HepG2 (cell line): ENCODE measurements around the gene FRMD4A. TPM values are rescaled to one million over a fixed set of nuclear protein-coding genes. Genes with fewer than 3 reads are reported as not detected.

Source experiments
- ATAC-seq: fragments of 200-7000 bp; cut with Tn5 transposase; 3 replicates; pipeline ENCODE4 v1.9.1; 2020; ENCODE audit warnings: mild to moderate bottlenecking, moderate library complexity
- BruUV-seq: library from RNA; stranded (reverse); fragments of 400-500 nt; replicated peaks from 2 replicates; lab custom pipeline; 2021; lab: Mats Ljungman, UMichigan
- CTCF ChIA-PET: fragments of 300-600 bp; formaldehyde crosslinking; extraction: SDS; loops from one replicate; lab custom pipeline; 2021; ENCODE audit warnings: low total read pairs, inconsistent platforms, low intra/inter-chr PET ratio; lab: Yijun Ruan, JAX
- POLR2A ChIA-PET: fragments of 350-600 bp; sonication (Branson Sonifier 250); formaldehyde crosslinking; loops from one replicate; lab custom pipeline; 2020; ENCODE audit warnings: antibody characterized with exemption, inconsistent platforms; lab: Yijun Ruan, JAX
- DNase-seq: peaks from one replicate; pipeline ENCODE4 v3.0.0-alpha.2; 2015; ENCODE audit warnings: low spot score
- FAIRE-seq: peaks from 3 replicates; lab custom pipeline; 2011; peaks lifted over from hg19 to GRCh38; lab: Jason Lieb, UNC
- H2AFZ ChIP-seq: one replicate; pipeline ENCODE4 v1.6.1; 2011; ENCODE audit warnings: low read length, inconsistent platforms
- H3K27ac ChIP-seq: fragments of 300-600 bp; 3 replicates; pipeline ENCODE4 v1.8.0; 2011; ENCODE audit warnings: mixed run types, mild to moderate bottlenecking, mixed read lengths, low read length, inconsistent platforms; ENCODE audit not compliant: insufficient read depth; ENCODE audit errors: extremely low read length
- H3K27me3 ChIP-seq, 2 experiments: fragments of 200-600 bp in 1 of 2; 2 replicates in 1 of 2; 3 replicates in 1 of 2; pipeline versions ENCODE4 v1.6.0 to v1.8.0; 2011; ENCODE audit warnings: low read length in 2 of 2, mild to moderate bottlenecking in 2 of 2, moderate library complexity in 2 of 2, inconsistent platforms in 1 of 2; ENCODE audit not compliant: insufficient read depth in 2 of 2, control insufficient read depth in 1 of 2
- H3K36me3 ChIP-seq, 2 experiments: fragments of 200-600 bp in 1 of 2; replicated peaks in 1 of 2; 2 replicates in 1 of 2; 3 replicates in 1 of 2; pipeline versions ENCODE4 v1.5.1 to v1.8.0; 2011; ENCODE audit warnings: low read length in 2 of 2, inconsistent platforms in 1 of 2; ENCODE audit not compliant: insufficient read depth in 2 of 2, control insufficient read depth in 1 of 2
- H3K4me1 ChIP-seq: 2 replicates; pipeline ENCODE4 v1.5.1; 2012; ENCODE audit warnings: low read length, inconsistent platforms; ENCODE audit not compliant: insufficient read depth
- H3K4me2 ChIP-seq: 2 replicates; pipeline ENCODE4 v1.6.0; 2011; ENCODE audit warnings: low read depth, low read length, inconsistent platforms
- H3K4me3 ChIP-seq, 3 experiments: fragments of 200-600 bp in 1 of 3; sonication (generic), shearing (Covaris generic) in 1 of 3; replicated peaks in 1 of 3; 2 replicates each; pipeline ENCODE4 v1.5.1; 2011 to 2016; ENCODE audit warnings: low read length in 3 of 3, inconsistent platforms in 2 of 3, low read depth in 2 of 3, mild to moderate bottlenecking in 2 of 3, control low read depth in 1 of 3, mixed read lengths in 1 of 3; ENCODE audit not compliant: insufficient read depth in 1 of 3
- H3K79me2 ChIP-seq: one replicate; pipeline ENCODE4 v1.6.1; 2011; ENCODE audit warnings: low read length, inconsistent platforms; ENCODE audit not compliant: insufficient read depth
- H3K9ac ChIP-seq: 2 replicates; pipeline ENCODE4 v1.6.0; 2011; ENCODE audit warnings: mild to moderate bottlenecking, low read depth, low read length, inconsistent platforms; ENCODE audit not compliant: insufficient read depth
- H3K9me3 ChIP-seq: 2 replicates; pipeline ENCODE4 v1.5.1; 2012; ENCODE audit warnings: mild to moderate bottlenecking, low read length
- H4K20me1 ChIP-seq: 2 replicates; pipeline ENCODE4 v1.6.0; 2011; ENCODE audit warnings: inconsistent platforms, mild to moderate bottlenecking, low read length, moderate library complexity; ENCODE audit not compliant: insufficient read depth
- ATF3 ChIP-seq: sonication (generic); formaldehyde crosslinking; IDR thresholded peaks from 2 replicates; pipeline ENCODE4 v1.4.0; 2020; ENCODE audit warnings: missing genetic modification reagents
- BATF2 ChIP-seq: sonication (generic); formaldehyde crosslinking; IDR thresholded peaks from 2 replicates; pipeline ENCODE4 v1.8.0; 2022; ENCODE audit warnings: mild to moderate bottlenecking, missing genetic modification reagents, moderate library complexity
- KAT8 ChIP-seq: IDR thresholded peaks from 2 replicates; pipeline ENCODE4 v1.6.1; 2016; ENCODE audit warnings: missing genetic modification reagents, missing compliant biosample characterization
- PHB2 ChIP-seq: fragments of 450-650 bp; IDR thresholded peaks from 2 replicates; pipeline ENCODE4 v1.6.1; 2018; ENCODE audit not compliant: partially characterized antibody
- SALL2 ChIP-seq: sonication (generic); formaldehyde crosslinking; IDR thresholded peaks from 2 replicates; pipeline ENCODE4 v1.8.1; 2023; ENCODE audit warnings: mild to moderate bottlenecking, missing genetic modification reagents, inconsistent platforms
- SUZ12 ChIP-seq: fragments of 150-350 bp; IDR thresholded peaks from 2 replicates; pipeline ENCODE4 v1.6.1; 2014; ENCODE audit warnings: low read depth, low read length
- ZFP1 ChIP-seq: IDR thresholded peaks from 2 replicates; pipeline ENCODE4 v1.6.1; 2016
- ZNF264 ChIP-seq: sonication (generic); formaldehyde crosslinking; IDR thresholded peaks from 2 replicates; pipeline ENCODE4 v1.4.0; 2020; ENCODE audit warnings: missing genetic modification reagents
- ZNF280D ChIP-seq: sonication (generic); formaldehyde crosslinking; IDR thresholded peaks from 2 replicates; pipeline ENCODE4 v1.5.1; 2020; ENCODE audit warnings: mild to moderate bottlenecking, missing genetic modification reagents
- ZNF556 ChIP-seq: sonication (generic); formaldehyde crosslinking; IDR thresholded peaks from 2 replicates; pipeline ENCODE4 v1.4.0; 2020; ENCODE audit warnings: mild to moderate bottlenecking, missing genetic modification reagents, borderline replicate concordance
- ZNF569 ChIP-seq: sonication (generic); formaldehyde crosslinking; IDR thresholded peaks from 2 replicates; pipeline ENCODE4 v1.5.0; 2020; ENCODE audit warnings: mild to moderate bottlenecking, missing genetic modification reagents, moderate library complexity, borderline replicate concordance
- ZNF646 ChIP-seq: sonication (generic); formaldehyde crosslinking; IDR thresholded peaks from 2 replicates; pipeline ENCODE4 v1.9.0; 2021; ENCODE audit warnings: mild to moderate bottlenecking, missing genetic modification reagents
- ZSCAN29 ChIP-seq: sonication (generic); formaldehyde crosslinking; conservative IDR thresholded peaks from 2 replicates; pipeline ENCODE4 v1.4.0; 2020; ENCODE audit warnings: mild to moderate bottlenecking, missing genetic modification reagents
- WGBS: methylation state at CpG from one replicate; pipeline ENCODE4 v1.1.6; 2017; ENCODE audit warnings: low lambda C conversion rate; 5-methylcytosine and 5-hydroxymethylcytosine counted together
- in situ Hi-C: cut with HindIII; loops from 2 replicates; pipeline ENCODE4 v1.10.0; 2017; ENCODE audit warnings: low pct_unique_long_range_greater_than_20kb; ENCODE audit not compliant: extremely low pct_ligation_motif_present
- intact Hi-C: fragments of 100-400 bp; cut with micrococcal nuclease; formaldehyde crosslinking; loops from one replicate; pipeline ENCODE4 v1.10.0; 2022; ENCODE audit not compliant: unreplicated experiment
- polyA plus RNA-seq, 8 experiments: library from polyadenylated mRNA; depleted of rRNA in 3 of 8; stranded (reverse) in 7 of 8; unstranded in 1 of 8; fragments of >200 nt; fragmentation: Illumina TruSeq in 4 of 8; extraction: Trizol in 4 of 8; gene quantifications; 2 replicates each; pipeline versions ENCODE4 v1.2.1 to v1.2.3, GENCODE V29; 2011 to 2016; ENCODE audit warnings: low read depth in 4 of 8, missing spikeins in 1 of 8, mixed read lengths in 1 of 8; ENCODE audit not compliant: insufficient read depth in 1 of 8
- total RNA-seq, 5 experiments: library from RNA; depleted of rRNA; stranded (reverse); fragments of >200 nt; fragmentation: Illumina TruSeq; extraction: Trizol; gene quantifications; 2 replicates each; pipeline ENCODE4 v1.2.3, GENCODE V29; 2016; ENCODE audit warnings: low read depth in 1 of 5

The FRMD4A gene
- total and polyA plus RNA-seq, 2 of the 13 experiments (the other 11 are each of a cell fraction or from before 2014, with no cell fraction given), result 0.09 to 0.26 TPM

- Histone ChIP-seq H3K9me3 (no peaks in the 10 kb centered on the region), H3K9ac (no peak overlapping the region), H3K79me2 (no peaks in the 10 kb centered on the region), H2AFZ (no peak overlapping the region), H4K20me1 (no peaks in the 10 kb centered on the region), H3K27ac (no peak overlapping the region), H3K27me3 (peaks cover 5 to 14% of the 10 kb centered on the region in 2 experiments; a peak in 3 of 5 replicates), H3K36me3 (no peaks in the 10 kb centered on the region), H3K4me2 (no peak overlapping the region), H3K4me1 (no peaks in the 10 kb centered on the region), H3K4me3 (no peak overlapping the region)
- ATAC-seq, result no peak
- ChIA-PET POLR2A (no interaction called here), CTCF (no interaction called here)
- BruUV-seq, result no TSS peak
- intact Hi-C loops (no loop called here), in situ Hi-C loops (no loop called here)
- DNase-seq, result no peak
- no peak for FAIRE-seq
- no peak for TF ChIP-seq KAT8
- no peak for TF ChIP-seq SUZ12
- no peak for TF ChIP-seq ZFP1 (CRISPR knock-in tag)
- TF ChIP-seq ATF3 (CRISPR knock-in tag), result no peak
- no peak for TF ChIP-seq ZSCAN29 (CRISPR knock-in tag)
- no peak for TF ChIP-seq ZNF556 (CRISPR knock-in tag)
- no peak for TF ChIP-seq ZNF569
- no peak for TF ChIP-seq BATF2 (CRISPR knock-in tag)
- no peak for TF ChIP-seq PHB2
- no peak for TF ChIP-seq SALL2 (CRISPR knock-in tag)
- no peak for TF ChIP-seq ZNF280D
- no peak for TF ChIP-seq ZNF264 (CRISPR knock-in tag)
- TF ChIP-seq ZNF646, result no peak
- WGBS, result 3% methylated on average over 13 of the region's 18 CpGs
Observed at GRCh38 chr10:13970236-13970956, 360.3 kb downstream of the FRMD4A start.
